HEK293 (cell line): Measurements from ENCODE around the gene PAEP.

Source experiments
- CTCF ChIA-PET: fragments of 350-600 bp; formaldehyde crosslinking; extraction: SDS; loops from one replicate; lab custom pipeline; 2021; ENCODE audit warnings: antibody characterized with exemption; lab: Yijun Ruan, JAX
- POLR2A ChIA-PET: fragments of 300-600 bp; formaldehyde crosslinking; extraction: SDS; loops from one replicate; lab custom pipeline; 2020; ENCODE audit warnings: antibody characterized with exemption, inconsistent platforms; lab: Yijun Ruan, JAX
- H3K27ac ChIP-seq: fragments of 200-500 bp; sonication (Bioruptor generic); 2 replicates; pipeline ENCODE4 v1.5.1; 2014; ENCODE audit warnings: low read depth, low read length, control low read depth, inconsistent platforms; ENCODE audit errors: extremely low read depth
- H3K36me3 ChIP-seq, 2 experiments: fragments of 200-500 bp in 1 of 2; sonication (Bioruptor generic) in 1 of 2; 1 replicate in 1 of 2; 2 replicates in 1 of 2; pipeline ENCODE4 v1.5.1; 2014 to 2017; ENCODE audit warnings: inconsistent platforms in 2 of 2, low read length in 2 of 2; ENCODE audit not compliant: control insufficient read depth in 2 of 2, insufficient read depth in 1 of 2
- H3K4me1 ChIP-seq: fragments of 200-500 bp; sonication (Bioruptor generic); 2 replicates; pipeline ENCODE4 v1.5.1; 2014; ENCODE audit warnings: mild to moderate bottlenecking, low read length, inconsistent platforms; ENCODE audit not compliant: control insufficient read depth, insufficient read depth
- H3K4me3 ChIP-seq: 2 replicates; pipeline ENCODE4 v1.5.1; 2011; ENCODE audit warnings: low read depth, mild to moderate bottlenecking, control low read depth, low read length, moderate library complexity
- H3K9me3 ChIP-seq: fragments of 200-500 bp; sonication (Bioruptor generic); 2 replicates; pipeline ENCODE4 v1.5.1; 2014; ENCODE audit warnings: low read depth, low read length, inconsistent platforms; ENCODE audit not compliant: control insufficient read depth, insufficient read depth
- KLF9 ChIP-seq: fragments of 450-650 bp; formaldehyde crosslinking; IDR thresholded peaks from 2 replicates; pipeline ENCODE4 v1.5.1; 2016; ENCODE audit warnings: missing biosample characterization, missing genetic modification characterization, low read depth
- SALL2 ChIP-seq: fragments of 450-650 bp; formaldehyde crosslinking; IDR thresholded peaks from 2 replicates; pipeline ENCODE4 v1.5.0; 2017; ENCODE audit warnings: missing biosample characterization, mild to moderate bottlenecking, missing genetic modification characterization, borderline replicate concordance
- YY1 ChIP-seq: fragments of 450-650 bp; formaldehyde crosslinking; IDR thresholded peaks from 2 replicates; pipeline ENCODE4 v1.5.1; 2018; ENCODE audit warnings: missing biosample characterization, missing genetic modification characterization
- ZBTB1 ChIP-seq: fragments of 450-650 bp; formaldehyde crosslinking; IDR thresholded peaks from 2 replicates; pipeline ENCODE4 v1.5.1; 2016; ENCODE audit warnings: missing biosample characterization, missing genetic modification characterization
- ZBTB10 ChIP-seq: fragments of 450-650 bp; formaldehyde crosslinking; IDR thresholded peaks from 2 replicates; pipeline ENCODE4 v1.5.1; 2016; ENCODE audit warnings: missing biosample characterization, missing genetic modification characterization
- ZBTB49 ChIP-seq: fragments of 450-650 bp; formaldehyde crosslinking; IDR thresholded peaks from 2 replicates; pipeline ENCODE4 v1.5.1; 2016; ENCODE audit warnings: missing biosample characterization, missing genetic modification characterization, low read depth
- ZEB2 ChIP-seq: fragments of 450-650 bp; formaldehyde crosslinking; IDR thresholded peaks from 2 replicates; pipeline ENCODE4 v1.5.1; 2016; ENCODE audit warnings: missing biosample characterization, missing genetic modification characterization
- ZNF157 ChIP-seq: fragments of 450-650 bp; formaldehyde crosslinking; IDR thresholded peaks from 2 replicates; pipeline ENCODE4 v1.5.1; 2016; ENCODE audit warnings: missing biosample characterization, missing genetic modification characterization
- ZNF175 ChIP-seq: fragments of 450-650 bp; formaldehyde crosslinking; IDR thresholded peaks from 2 replicates; pipeline ENCODE4 v1.5.1; 2016; ENCODE audit warnings: missing biosample characterization, missing genetic modification characterization
- ZNF211 ChIP-seq: fragments of 450-650 bp; formaldehyde crosslinking; IDR thresholded peaks from 2 replicates; pipeline ENCODE4 v1.5.1; 2016; ENCODE audit warnings: low read depth, missing biosample characterization, missing genetic modification characterization
- ZNF398 ChIP-seq: fragments of 450-650 bp; formaldehyde crosslinking; IDR thresholded peaks from 2 replicates; pipeline ENCODE4 v1.5.1; 2017; ENCODE audit warnings: missing biosample characterization, missing genetic modification characterization
- ZNF416 ChIP-seq: fragments of 450-650 bp; formaldehyde crosslinking; IDR thresholded peaks from 2 replicates; pipeline ENCODE4 v1.5.1; 2016; ENCODE audit warnings: missing biosample characterization, missing genetic modification characterization
- ZNF426 ChIP-seq: fragments of 450-650 bp; formaldehyde crosslinking; IDR thresholded peaks from 2 replicates; pipeline ENCODE4 v1.5.1; 2017; ENCODE audit warnings: missing biosample characterization, missing genetic modification characterization, mild to moderate bottlenecking, inconsistent platforms, moderate library complexity
- ZNF585B ChIP-seq: fragments of 450-650 bp; formaldehyde crosslinking; IDR thresholded peaks from 2 replicates; pipeline ENCODE4 v1.5.1; 2016; ENCODE audit warnings: missing biosample characterization, missing genetic modification characterization
- ZNF610 ChIP-seq: fragments of 450-650 bp; formaldehyde crosslinking; IDR thresholded peaks from 2 replicates; pipeline ENCODE4 v1.5.1; 2016; ENCODE audit warnings: missing biosample characterization, missing genetic modification characterization, borderline replicate concordance
- ZNF624 ChIP-seq: fragments of 450-650 bp; formaldehyde crosslinking; IDR thresholded peaks from 2 replicates; pipeline ENCODE4 v1.5.1; 2017; ENCODE audit warnings: missing biosample characterization, missing genetic modification characterization
- ZNF792 ChIP-seq: fragments of 450-650 bp; formaldehyde crosslinking; IDR thresholded peaks from 2 replicates; pipeline ENCODE4 v1.5.1; 2016; ENCODE audit warnings: missing biosample characterization, missing genetic modification characterization

PAEP gene

GRCh38 chr9:135589596-135590485 is 28.3 kb downstream of the PAEP start:
- Histone ChIP-seq H3K4me1 (no peaks in the 10 kb centered on the region), H3K9me3 (no peaks in the 10 kb centered on the region), H3K36me3 (no peaks in the 10 kb centered on the region), H3K27ac (no peak overlapping the region), H3K4me3 (no peak overlapping the region)
- ChIA-PET CTCF (interaction anchor here (0.6 to 1.1 kb wide), 3 partner anchors 11 to 496 kb away, joined by 3 to 5 read pairs (median 4); no protein-coding TSS in a partner anchor), POLR2A (no interaction called here)
- TF ChIP-seq SALL2 (tag by site-specific recombination), result no peak
- TF ChIP-seq YY1 (tag by site-specific recombination), result no peak
- TF ChIP-seq ZEB2 (tag by site-specific recombination), result no peak

GRCh38 chr9:135590486-135591079 is 29.0 kb downstream of the PAEP start:
- CTCF ChIA-PET, result interaction anchor here (1.0 kb wide), 1 partner anchor 9 kb away, joined by 4 read pairs; no protein-coding TSS in a partner anchor
- Histone ChIP-seq H3K27ac (no peak overlapping the region), H3K4me3 (no peak overlapping the region), H3K4me1 (no peaks in the 10 kb centered on the region), H3K9me3 (no peaks in the 10 kb centered on the region), H3K36me3 (no peaks in the 10 kb centered on the region)
- POLR2A ChIA-PET, result no interaction called here
- TF ChIP-seq KLF9 (tag by site-specific recombination) (no peak), ZNF398 (no peak), ZNF157 (no peak), ZNF585B (tag by site-specific recombination) (no peak), ZNF426 (tag by site-specific recombination) (no peak), ZNF792 (tag by site-specific recombination) (no peak), ZNF610 (tag by site-specific recombination) (no peak), ZBTB10 (no peak), ZNF211 (tag by site-specific recombination) (no peak), ZBTB49 (no peak), ZNF175 (tag by site-specific recombination) (no peak), ZNF624 (tag by site-specific recombination) (no peak), ZNF416 (tag by site-specific recombination) (no peak), ZBTB1 (tag by site-specific recombination) (no peak)
